Activated CD8-positive, alpha-beta T cell treated with anti-CD3 and anti-CD28 coated beads for 36 hours (primary cell): ENCODE data around the gene PGA5. TPM values are rescaled to one million over a fixed set of nuclear protein-coding genes. Genes with fewer than 3 reads are reported as not detected.
"Not testable (repeated sequence)": the region's sequence is repeated elsewhere in the genome, so short reads cannot be mapped to it uniquely, and the experiment has no call there.

Experiments
- ATAC-seq: fragments of 200-7000 bp; cut with Tn5 transposase; one replicate; pipeline ENCODE4 v1.10.0; 2021; ENCODE audit warnings: mild to moderate bottlenecking, moderate library complexity
- CTCF ChIA-PET: fragments of 350-600 bp; sonication (Branson Sonifier 250); formaldehyde crosslinking; loops from one replicate; lab custom pipeline; 2021; ENCODE audit warnings: antibody characterized with exemption; lab: Charles Lee
- POLR2A ChIA-PET: fragments of 350-600 bp; sonication (Branson Sonifier 250); formaldehyde crosslinking; loops from one replicate; lab custom pipeline; 2021; ENCODE audit warnings: antibody characterized with exemption; lab: Charles Lee
- DNase-seq: peaks from one replicate; pipeline ENCODE4 v3.0.0-alpha.2; 2020
- H3K27ac Mint-ChIP-seq: one replicate; pipeline ENCODE4 v1.8.0; 2021; ENCODE audit warnings: mild to moderate bottlenecking, mixed read lengths
- H3K27me3 Mint-ChIP-seq: one replicate; pipeline ENCODE4 v1.8.0; 2021; ENCODE audit warnings: mixed read lengths
- H3K36me3 Mint-ChIP-seq: one replicate; pipeline ENCODE4 v1.8.0; 2021; ENCODE audit warnings: low read depth, mixed read lengths
- H3K4me1 Mint-ChIP-seq: one replicate; pipeline ENCODE4 v1.8.0; 2021; ENCODE audit warnings: low read depth, mixed read lengths
- H3K4me3 Mint-ChIP-seq: one replicate; pipeline ENCODE4 v1.8.0; 2021; ENCODE audit warnings: mild to moderate bottlenecking, moderate library complexity, mixed read lengths
- H3K9me3 Mint-ChIP-seq: one replicate; pipeline ENCODE4 v1.8.0; 2021; ENCODE audit warnings: mixed read lengths
- CTCF ChIP-seq: fragments of 200-600 bp; IDR thresholded peaks from one replicate; pipeline ENCODE4 v1.8.0; 2022; ENCODE audit warnings: antibody characterized with exemption, mild to moderate bottlenecking
- intact Hi-C: fragments of 100-400 bp; cut with micrococcal nuclease; formaldehyde crosslinking; loops from one replicate; pipeline ENCODE4 v1.10.0; 2022
- total RNA-seq, 2 experiments: library from RNA; stranded (reverse); gene quantifications; one replicate each; pipeline ENCODE4 v1.2.3, GENCODE V29; 2021

PGA5 gene
- total RNA-seq, result not detected

GRCh38 chr11:61240875-61241274 is at the start of gene PGA5:
TSS of gene PGA5 (plus strand) at chr11:61241175. CDS start at chr11:61241227, 52 bp downstream.
- H3K27ac Mint-ChIP-seq, H3K9me3 Mint-ChIP-seq, ATAC-seq, POLR2A ChIA-PET, CTCF ChIA-PET, H3K27me3 Mint-ChIP-seq, H3K4me3 Mint-ChIP-seq, intact Hi-C loops, DNase-seq, H3K36me3 Mint-ChIP-seq, H3K4me1 Mint-ChIP-seq: not testable (repeated sequence)

DNA sequence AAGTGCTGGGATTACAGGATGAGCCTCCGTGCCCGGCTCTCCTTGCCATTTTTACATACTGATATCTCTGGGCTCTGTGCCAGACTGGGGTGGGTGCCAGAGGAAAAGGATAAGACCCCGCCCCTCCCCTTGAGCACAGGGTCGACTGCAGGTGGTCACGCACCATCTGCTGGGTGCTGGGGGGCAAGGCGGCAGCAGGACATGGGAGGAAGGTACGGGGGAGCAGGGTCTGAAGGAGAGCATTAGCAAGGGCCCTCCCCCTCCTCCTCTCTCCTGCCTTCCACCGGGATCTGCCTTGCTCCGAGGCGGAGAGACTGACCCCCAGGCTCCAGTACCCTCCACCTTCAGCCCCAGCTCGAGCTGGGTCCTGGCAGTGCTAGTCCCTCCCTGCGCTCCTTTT is 47.4 kb upstream of the PGA5 start:
- DNase-seq (no peak), ATAC-seq (no peak)
- Mint-ChIP-seq H3K4me1 (no peaks in the 10 kb centered on the region), H3K9me3 (no peaks in the 10 kb centered on the region), H3K4me3 (no peak overlapping the region), H3K36me3 (no peaks in the 10 kb centered on the region), H3K27me3 (peaks cover 8% of the 10 kb centered on the region), H3K27ac (no peak overlapping the region)
- CTCF ChIA-PET, result interaction anchor here (0.7 kb wide), 1 partner anchor 384 kb away, joined by 3 read pairs; no protein-coding TSS in a partner anchor
- intact Hi-C loops, result no loop called here
- POLR2A ChIA-PET, result no interaction called here
- no peak for TF ChIP-seq CTCF

- Mint-ChIP-seq H3K27me3 (peaks cover 8% of the 10 kb centered on the region), H3K9me3 (no peaks in the 10 kb centered on the region), H3K36me3 (no peaks in the 10 kb centered on the region), H3K27ac (no peak overlapping the region), H3K4me3 (no peak overlapping the region), H3K4me1 (no peaks in the 10 kb centered on the region)
- no peak for ATAC-seq
- CTCF ChIA-PET, result interaction anchor here (0.5 to 1.8 kb wide), 3 partner anchors 60 to 418 kb away, joined by 3 to 5 read pairs (median 4); no protein-coding TSS in a partner anchor
- no peak for TF ChIP-seq CTCF
- no peak for DNase-seq
- POLR2A ChIA-PET, result no interaction called here
- intact Hi-C loops, result no loop called here
These were observed 46.8 kb upstream of the PGA5 start for GRCh38 chr11:61194169-61194671.

DNA sequence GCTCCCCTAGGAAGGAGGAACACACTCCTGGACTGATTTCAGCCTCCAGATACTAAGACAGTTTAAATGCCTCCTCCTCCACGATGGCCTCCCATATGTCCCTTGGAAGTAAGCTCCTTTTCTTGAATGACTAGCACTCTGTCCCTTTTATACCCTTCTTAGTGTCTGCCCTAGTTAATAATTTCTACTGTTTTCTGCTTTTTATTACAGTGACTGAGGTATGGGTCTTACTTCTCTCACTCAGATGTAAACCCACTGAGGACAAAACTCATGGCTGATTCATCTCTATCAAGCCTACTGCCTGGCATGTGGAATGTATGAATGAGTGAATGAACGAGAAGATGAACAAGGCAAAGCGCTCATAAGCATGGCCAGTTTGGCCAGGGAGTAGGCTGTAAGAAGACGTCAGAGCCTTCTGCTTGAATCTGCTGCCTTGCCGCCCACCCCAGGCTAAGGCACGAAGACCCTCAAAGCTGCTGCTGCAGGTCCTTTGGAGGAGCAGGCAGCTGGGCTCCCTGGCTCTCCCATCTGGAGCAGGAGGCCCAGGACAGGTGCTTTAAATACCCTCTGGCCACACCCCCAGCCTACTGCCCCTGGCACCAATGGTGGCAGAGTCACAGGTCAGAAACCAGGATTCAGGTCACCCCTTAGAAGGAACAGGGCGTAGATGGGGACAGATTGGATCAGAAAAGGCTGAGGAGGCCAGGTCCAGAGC is 45.8 kb upstream of the PGA5 start:
- H3K4me1 Mint-ChIP-seq, result no peaks in the 10 kb centered on the region
- CTCF ChIA-PET, result interaction anchor here (0.5 to 1.8 kb wide), 3 partner anchors 59 to 418 kb away, joined by 3 to 5 read pairs (median 4); no protein-coding TSS in a partner anchor
- intact Hi-C loops, result no loop called here
- POLR2A ChIA-PET, result no interaction called here
- H3K9me3 Mint-ChIP-seq, result no peaks in the 10 kb centered on the region
- H3K27me3 Mint-ChIP-seq, result peaks cover 8% of the 10 kb centered on the region
- ATAC-seq, result no peak
- DNase-seq, result no peak
- no peak for TF ChIP-seq CTCF
- H3K36me3 Mint-ChIP-seq, result no peaks in the 10 kb centered on the region
- no peak overlapping the region for H3K27ac Mint-ChIP-seq
- H3K4me3 Mint-ChIP-seq, result no peak overlapping the region

DNA sequence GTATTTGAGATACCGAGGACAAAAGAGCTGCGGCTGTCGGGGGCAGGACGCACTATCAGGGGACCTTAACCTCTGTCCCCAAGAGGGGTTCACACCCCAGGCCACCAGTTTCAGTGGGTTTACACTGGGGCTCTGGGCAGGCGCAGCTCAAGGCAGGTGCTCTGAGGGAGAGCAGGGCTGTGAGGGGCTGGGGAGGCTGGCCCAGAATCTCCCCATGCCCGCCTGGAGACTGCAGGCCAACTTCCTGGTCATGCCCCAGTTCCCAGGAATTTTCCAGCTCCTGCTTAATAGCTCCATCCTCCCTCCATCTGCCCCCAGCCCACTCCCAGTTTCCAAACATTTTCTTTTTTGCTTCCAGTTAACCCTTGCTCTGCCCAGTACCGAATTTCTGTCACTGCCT is 45.3 kb upstream of the PGA5 start:
- intact Hi-C loops, result no loop called here
- no peaks in the 10 kb centered on the region for H3K4me1 Mint-ChIP-seq
- peaks cover 8% of the 10 kb centered on the region for H3K27me3 Mint-ChIP-seq
- no peak overlapping the region for H3K4me3 Mint-ChIP-seq
- no peak for DNase-seq
- no peak overlapping the region for H3K27ac Mint-ChIP-seq
- H3K9me3 Mint-ChIP-seq, result no peaks in the 10 kb centered on the region
- H3K36me3 Mint-ChIP-seq, result no peaks in the 10 kb centered on the region
- POLR2A ChIA-PET, result interaction anchor here (0.9 kb wide), 1 partner anchor 165 kb away, joined by 3 read pairs; no protein-coding TSS in a partner anchor
- no peak for TF ChIP-seq CTCF
- no peak for ATAC-seq
- CTCF ChIA-PET, result interaction anchor here (1.0 to 1.8 kb wide), 3 partner anchors 9 to 297 kb away, joined by 4 to 5 read pairs (median 5); no protein-coding TSS in a partner anchor
